HG03457 (cell line): ENCODE results near the gene CLDN4.
"Not testable (repeated sequence)": the region's sequence is repeated elsewhere in the genome, so short reads cannot be mapped to it uniquely, and the experiment has no call there.

Source experiments
- ATAC-seq: cut with Tn5 transposase; IDR thresholded peaks from one replicate; pipeline ENCODE4 v1.9.1; 2021; ENCODE audit warnings: moderate number of reproducible peaks; ENCODE audit not compliant: unreplicated experiment

Gene CLDN4

DNA sequence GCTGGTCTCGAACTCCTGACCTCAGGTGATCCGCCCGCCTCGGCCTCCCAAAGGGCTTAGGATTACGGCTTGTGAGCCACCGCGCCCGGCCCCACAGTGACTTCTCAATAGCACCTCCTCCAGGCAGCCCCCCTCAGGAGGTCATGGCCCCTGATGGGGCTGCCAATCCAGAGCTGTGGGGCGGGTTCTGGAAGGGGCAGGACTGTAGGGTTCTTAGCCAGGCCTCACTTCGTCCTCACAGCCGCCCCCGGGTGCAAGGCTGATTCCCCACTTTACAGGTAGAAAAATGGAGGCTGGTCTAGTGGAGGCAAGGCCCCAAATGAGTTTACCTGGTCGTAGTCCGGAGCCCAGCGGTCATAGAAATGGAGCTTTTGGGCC, 10.9 kb downstream of the CLDN4 start:
- ATAC-seq = no peak

DNA sequence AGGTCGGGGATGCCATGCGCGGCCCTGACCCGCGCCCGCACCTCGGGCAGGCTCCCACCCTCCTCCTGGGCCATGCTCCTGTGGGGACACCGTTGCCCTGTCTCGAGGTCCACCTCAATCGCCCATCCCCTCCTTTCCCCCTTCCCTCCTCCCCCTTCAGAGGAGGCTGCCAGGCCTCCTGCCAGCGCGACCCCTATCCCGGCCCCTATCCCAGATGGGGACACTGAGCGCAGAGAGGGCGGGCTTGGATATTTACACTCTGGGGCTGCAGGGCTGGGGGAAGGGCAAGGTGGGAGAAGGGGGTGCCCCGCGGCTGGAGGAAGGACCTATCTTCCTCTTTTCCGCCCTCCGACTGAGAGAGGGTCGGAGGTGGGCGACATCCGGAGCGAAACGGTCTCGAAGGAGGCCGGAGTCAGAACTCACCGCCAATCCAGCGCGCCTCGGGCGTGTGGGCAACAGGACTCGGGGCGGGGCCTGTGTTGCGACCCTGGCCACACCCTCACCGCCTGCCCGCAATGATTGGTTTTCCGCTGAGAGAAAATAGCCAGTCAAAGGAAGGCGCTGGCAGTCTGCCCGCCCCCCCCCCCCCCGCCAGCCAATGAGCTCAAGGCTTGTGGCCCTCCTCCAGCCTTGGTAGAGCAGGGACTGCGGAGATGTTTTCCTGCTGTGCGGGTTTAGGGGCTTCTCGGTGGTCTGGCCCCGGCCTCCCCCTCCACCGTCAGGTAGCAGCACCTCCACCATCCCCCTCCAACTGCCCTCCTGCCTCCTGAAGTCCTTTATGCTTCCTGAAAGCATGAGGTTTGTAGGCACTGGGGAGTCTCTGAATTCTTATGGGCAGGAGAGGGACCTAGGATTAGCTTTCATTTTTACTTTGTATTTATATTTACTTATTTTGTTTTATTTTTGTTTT, 11.5 kb downstream of the CLDN4 start, which contains the start of gene METTL27:
Gene METTL27, minus strand, starts transcription at position 450 of the 910 bp plus-strand sequence. Its CDS starts 376 bp downstream, at position 74.
- ATAC-seq = peak; percentile 87

DNA sequence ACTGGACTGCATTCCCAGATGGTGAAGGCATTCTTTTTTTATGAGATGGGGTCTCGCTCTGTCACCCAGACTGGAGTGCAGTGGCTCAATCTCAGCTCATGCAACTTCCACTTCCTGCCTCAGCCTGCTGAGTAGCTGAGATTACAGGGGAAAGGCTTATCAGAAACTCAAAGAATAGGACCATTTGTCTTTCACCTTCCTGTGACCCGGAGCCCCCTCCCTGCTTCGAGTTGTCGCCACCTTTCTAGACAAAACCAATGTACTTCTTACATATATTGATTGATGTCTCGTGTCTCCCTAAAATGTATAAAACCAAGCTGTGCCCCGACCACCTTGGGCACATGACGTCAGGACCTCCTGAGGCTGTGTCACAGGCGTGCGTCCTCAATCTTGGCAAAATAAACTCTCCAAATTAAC, 13.3 kb downstream of the CLDN4 start:
- no peak for ATAC-seq

DNA sequence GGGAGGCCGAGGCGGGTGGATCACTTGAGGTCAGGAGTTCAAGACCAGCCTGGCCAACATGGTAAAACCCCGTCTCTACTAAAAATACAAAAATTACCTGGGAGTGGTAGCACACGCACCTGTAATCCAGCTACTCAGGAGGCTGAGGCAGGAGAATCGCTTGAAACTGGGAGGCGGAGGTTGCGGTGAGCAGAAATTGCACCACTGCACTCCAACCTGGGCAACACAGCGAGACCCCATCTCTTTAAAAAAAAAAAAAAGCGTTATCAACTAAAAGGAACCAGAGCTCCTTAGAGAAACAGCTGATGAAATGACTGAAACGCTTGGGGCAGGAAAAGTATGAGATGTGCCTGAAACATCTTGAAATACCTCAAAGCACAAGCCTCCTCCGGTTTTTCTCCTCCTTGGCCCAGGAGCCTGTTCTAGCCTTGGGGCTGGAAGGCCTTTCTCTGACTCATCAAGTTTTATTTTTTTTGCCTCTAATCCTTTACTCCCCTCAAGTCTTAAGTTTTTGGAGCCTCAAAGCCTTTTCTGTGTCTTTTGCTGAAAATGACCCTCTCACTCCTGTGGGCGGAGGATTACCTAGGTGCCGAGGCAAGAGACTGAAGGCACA, 14.2 kb downstream of the CLDN4 start:
- no peak for ATAC-seq

DNA sequence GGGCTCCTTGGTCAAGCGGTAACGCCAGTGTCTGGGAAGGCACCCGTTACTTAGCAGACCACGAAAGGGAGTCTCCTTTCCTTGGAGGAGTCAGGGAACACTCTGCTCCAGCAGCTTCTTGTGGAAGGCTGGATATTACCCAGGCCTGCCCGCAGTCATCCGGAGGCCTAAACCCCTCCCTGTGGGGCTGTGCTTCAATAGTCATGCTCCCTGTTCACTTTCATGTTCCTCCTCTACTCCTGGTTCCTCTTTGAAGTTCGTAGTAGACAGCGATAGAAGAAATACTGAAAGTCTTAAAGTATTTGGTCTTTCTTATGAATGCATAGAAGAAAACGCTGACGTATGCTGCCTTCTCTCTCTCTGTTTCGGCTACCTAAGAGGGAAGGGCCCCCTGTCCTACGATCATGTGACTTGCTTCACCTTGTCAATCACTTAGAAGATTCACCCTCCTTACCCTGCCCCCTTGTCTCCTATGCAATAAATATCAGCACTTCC, 15.0 kb downstream of the CLDN4 start:
- ATAC-seq = not testable (repeated sequence)

DNA sequence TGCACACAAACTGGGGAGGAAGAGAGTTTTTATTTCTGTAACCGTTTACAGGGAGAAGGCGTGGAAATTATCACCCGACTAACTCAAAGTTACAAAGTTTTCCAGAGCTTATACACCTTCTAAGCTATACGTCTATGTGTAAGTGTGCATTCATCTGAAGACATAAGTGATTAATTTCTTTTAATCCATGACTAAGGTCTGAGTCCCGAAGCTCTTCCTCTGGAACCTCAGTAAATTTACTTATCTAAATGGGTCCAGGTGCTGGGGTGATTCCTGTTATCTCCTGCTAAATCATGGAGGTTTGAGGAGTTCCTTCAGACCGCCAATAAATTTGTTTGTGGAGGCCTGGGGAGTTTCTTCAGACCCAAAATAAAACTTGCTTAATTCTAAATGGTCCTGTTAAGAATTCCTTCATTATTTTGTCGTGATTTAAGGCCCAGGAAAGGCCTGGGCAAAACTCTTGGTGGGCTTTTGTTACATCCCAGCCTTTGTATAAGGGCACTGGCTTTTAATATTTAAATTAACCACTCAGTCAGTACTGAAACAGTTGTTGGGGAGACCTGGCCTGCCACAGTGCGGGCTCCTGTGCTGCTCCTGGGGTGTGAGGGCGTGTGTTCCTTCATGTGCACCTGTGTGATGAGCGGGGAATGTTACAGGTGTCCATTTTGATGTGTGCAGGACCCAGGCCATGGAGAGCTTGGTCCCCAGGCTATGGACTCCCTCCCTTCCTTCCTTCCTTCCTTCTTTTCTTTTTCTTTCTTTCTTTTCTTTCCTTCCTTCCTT, 17.3 kb downstream of the CLDN4 start:
- no peak for ATAC-seq

DNA sequence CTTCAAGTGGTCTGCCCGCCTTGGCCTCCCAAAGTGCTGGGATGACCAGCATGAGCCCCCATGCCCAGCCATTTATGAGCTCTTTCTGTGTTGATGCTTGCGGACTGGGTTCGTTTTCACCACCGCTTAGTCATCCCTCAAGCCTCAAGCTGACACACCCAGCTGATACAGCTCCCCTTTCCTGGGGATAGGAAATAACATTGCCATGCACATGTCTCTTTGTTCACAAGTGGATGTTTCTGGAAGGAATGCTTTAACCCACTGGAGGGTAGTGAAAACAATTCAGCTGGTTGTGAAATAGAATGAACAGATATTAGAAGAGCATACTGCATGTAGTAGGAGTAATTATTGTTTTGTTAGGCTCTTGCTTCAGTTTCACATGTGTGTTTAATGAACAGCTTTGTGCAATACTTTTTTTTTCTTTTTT, 20.0 kb downstream of the CLDN4 start:
- no peak for ATAC-seq

DNA sequence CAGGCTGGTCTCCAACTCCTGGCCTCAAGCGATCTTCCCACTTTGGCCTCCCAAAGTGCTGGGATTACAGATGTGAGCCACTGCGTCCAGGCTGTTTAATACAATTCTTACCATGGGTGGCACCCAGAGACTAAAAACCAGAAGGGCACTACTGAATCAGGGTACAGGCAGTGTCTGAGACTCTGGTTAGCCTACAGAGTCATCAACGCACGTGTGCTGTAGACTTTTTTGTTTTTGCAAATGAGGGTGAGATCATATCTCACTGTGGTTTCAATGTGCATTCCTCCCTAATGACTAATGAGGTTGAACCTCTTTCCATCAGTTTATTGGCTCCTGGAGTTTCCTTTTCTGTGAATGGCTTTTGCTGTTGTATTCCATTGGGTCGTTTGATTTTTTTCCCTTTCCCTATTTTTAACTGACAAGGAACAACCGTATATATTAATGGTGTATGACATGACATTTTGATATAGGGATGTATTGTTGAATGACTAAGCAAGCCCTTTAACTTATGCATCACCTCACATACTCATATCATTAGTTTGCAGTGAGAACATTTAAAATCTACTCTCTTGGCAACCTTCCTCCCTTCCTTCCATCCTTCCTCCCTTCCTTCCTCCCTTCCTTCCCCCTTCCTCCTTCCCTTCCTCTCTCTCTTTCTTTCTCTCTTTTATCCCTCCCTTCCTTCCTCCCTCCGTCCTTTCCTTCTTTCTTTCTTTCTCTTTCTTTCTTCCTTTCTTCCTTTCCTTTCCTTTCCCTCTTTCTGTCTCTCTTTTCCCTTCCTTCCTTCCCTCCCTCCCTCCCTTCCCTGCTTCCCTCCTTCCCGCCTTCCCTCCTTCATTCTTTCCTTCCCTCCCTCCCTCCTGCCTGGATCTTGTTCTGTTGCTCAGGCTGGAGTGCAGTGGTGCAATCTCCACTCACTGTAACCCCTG, 20.9 kb downstream of the CLDN4 start:
- peak; percentile 57 for ATAC-seq

DNA sequence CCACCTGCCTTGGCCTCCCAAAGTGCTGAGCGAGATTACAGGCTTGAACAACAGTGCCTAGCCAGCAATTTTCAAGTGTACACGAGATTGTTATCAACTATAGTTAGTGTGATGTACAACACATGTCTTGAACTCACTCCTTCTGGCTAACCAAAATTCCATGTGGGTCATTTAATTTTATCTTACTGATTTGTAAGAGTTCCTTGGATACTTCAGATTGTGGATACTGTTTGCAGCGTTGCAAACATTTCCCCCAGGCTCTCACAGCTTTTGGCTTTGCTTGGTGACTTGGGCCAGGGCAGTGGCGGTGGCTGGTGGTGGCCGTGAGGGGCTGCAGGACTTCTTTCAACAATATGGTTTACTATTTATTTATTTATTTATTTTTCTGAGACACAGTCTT, 21.7 kb downstream of the CLDN4 start:
- ATAC-seq = no peak

DNA sequence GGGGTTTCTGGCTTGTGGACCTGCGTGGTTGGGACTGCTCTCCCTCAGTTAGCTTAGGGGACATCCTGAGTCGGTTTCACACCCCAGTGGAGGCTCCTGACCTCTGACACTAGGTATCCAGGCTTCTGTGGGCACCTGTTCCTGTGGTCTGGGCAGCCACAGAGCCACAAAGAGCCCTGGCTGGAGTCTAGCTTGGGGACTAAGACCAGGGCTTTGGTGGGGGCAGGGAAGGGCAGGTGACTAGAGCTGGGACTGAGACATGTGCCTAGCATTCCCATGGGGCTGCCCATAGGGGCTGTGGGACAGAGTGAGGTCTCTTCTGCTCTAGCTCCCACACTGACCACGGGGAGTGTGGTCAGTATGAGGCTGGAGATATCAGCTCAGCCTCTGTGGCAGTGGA, 26.1 kb downstream of the CLDN4 start:
- no peak for ATAC-seq

DNA sequence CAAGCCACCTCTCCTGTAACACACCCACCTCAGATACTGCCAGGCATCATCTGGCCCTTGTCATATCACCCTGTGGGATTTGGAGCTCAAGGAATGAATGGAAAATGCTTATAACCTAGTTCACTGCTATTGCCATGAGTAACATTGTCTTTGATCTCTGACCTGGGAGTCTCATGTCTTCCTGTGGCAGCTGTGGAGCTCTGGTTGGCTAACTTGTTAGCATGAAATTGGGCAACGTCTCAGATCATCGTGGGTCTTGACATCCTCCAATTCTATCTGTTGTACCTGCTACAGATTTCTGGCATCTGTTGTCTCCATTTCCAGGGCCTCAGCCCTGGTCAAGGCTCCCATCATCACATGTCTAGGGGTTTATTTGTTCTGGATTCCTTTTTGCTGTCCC, 28.0 kb downstream of the CLDN4 start:
- ATAC-seq = no peak

DNA sequence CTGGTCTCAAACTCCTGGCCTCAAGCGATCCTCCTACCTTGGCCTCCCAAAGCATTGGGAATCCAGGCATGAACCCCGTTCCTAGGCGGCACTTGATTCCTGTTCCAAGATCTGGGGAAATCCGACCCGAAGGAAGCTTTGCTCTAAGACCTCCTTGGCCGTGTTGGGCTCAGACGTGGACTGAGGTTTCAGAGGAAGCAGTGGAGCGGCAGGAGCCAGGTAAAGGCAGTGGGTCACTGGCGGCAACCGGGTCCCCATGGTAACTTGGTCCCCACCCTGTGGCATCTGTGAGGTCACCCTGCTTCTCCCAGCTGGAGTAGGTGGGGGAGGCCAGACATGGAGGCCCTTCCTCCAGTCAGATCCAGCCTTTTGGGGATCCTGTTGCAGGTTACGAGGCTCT, 30.1 kb downstream of the CLDN4 start, which contains the start of gene TMEM270:
Gene TMEM270, plus strand, starts transcription at position 301 of the 400 bp plus-strand sequence. Its CDS starts 36 bp downstream, at position 337.
- ATAC-seq = no peak

DNA sequence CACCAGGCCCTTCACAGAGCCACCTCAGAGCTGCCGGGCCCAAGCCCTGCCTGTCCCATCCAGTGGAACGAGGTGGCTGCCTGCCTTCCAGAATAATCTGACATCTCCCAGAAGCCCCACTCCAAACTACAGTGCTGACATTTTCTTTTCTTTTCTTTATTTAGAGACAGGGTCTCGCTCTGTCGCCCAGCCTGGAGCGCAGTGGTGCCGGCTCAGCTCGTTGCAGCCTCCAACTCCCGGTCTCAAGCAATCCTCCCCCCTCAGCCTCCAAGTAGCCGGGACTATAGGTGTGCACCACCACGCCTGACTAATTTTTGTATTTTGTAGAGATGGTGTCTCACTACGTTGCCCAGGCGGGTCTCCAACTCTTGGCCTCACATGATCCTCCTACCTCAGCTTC, 30.5 kb downstream of the CLDN4 start:
- no peak for ATAC-seq

DNA sequence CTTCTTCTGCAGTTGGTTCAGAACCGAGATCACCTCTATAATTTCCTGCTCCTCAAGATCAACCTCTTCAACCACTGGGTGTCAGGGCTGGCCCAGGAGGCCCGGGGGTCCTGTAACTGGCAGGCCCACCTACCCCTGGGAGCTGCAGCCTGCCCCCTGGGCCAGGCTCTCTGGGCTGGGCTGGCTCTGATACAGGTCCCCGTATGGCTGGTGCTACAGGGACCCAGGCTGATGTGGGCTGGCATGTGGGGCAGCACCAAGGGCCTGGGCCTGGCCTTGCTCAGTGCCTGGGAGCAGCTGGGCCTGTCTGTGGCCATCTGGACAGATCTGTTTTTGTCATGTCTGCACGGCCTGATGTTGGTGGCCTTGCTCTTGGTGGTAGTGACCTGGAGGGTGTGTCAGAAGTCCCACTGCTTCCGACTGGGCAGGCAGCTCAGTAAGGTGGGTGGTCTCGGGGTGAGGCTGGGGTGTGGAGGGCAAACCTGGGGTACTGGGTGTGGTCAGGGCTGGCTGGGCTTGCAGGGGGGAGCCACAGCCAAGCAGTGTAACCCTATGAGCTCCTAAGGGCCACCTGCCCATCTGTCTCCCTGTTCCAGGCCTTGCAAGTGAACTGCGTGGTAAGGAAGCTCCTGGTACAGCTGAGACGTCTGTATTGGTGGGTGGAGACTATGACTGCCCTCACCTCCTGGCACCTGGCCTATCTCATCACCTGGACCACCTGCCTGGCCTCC, 34.4 kb downstream of the CLDN4 start:
- ATAC-seq = no peak

DNA sequence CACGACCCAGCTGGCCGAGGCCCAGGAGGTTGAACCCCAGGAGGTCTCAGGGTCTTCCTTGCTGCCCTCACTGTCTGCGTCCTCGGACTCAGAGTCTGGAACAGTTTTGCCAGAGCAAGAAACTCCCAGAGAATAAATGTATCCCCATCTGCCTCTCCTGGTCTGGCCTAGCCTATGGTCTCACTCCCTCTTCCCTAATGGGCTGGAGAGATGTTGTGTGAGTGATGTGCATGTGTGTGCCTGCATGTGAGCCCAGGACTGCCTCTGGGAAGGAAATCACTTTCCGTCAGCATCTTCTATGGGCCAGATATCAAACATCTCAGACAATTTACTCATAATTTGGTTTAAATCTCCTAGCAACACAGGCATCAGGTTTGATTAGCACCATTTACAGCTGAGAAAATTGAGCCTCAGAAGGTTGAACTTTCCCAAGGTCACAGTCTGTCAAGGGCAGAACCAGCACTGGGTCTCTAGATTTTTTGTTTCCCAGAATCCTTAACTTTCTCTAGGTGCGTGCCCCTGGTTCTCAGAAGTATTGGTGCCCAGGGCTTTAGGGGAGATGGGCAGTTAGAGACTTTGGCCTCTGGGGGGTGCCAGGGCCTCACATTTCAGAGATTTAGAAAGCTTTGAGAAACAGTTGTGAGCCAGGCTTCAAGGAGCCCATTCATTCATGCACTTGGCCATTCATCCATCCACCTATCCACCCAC, 35.1 kb downstream of the CLDN4 start:
- ATAC-seq = no peak

DNA sequence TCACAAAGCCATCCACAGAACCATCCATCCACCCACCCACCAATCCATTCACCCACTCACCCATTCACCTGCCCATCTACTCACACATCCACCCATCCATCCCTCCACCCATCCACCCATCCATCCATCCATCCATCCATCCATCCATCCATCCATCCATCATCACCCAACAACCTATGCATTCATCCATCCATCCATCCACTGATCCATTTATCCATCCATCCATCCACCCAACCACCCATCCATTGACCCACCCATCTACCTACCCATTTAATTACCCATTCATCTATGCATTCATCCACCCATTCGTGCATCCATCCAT, 35.6 kb downstream of the CLDN4 start:
- ATAC-seq = no peak

DNA sequence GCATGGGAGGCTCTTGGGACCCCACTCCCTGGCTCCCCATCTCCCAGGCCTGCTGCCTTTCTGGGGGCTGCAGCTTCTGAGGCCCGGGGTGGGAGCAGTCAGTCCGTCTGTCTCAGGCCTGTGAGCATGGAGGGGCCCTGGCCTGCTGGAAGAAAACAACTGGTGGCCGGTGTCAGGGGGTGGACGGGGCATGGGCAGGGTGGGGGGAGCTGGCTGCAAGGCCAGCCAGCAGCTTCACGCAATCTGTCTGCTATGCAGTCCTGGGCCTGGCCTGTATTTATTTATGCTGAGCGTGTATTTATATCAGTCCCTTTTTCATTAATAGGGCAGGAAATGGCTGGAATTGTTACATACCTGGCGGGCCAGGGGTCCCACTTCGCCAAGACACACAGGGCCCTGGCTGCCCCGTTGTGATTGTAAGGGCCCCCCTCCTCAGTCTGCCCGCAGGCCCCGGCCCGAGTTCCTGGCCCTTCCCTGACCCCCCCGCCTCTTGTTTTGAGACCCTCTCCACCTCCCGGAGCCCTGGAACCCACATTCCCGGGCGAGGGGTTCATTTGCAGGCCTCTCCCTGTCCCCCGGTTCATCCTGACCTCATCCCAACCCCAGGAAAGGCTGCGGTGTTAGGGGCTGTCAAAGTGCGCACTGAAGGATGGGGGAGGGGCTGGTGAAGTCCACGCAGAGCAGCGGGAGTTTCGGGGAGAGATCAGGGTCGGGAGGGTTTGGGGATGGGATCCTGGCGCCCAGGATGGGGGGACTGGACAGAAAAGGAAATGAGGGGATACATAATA, 38.4 kb downstream of the CLDN4 start:
- no peak for ATAC-seq

DNA sequence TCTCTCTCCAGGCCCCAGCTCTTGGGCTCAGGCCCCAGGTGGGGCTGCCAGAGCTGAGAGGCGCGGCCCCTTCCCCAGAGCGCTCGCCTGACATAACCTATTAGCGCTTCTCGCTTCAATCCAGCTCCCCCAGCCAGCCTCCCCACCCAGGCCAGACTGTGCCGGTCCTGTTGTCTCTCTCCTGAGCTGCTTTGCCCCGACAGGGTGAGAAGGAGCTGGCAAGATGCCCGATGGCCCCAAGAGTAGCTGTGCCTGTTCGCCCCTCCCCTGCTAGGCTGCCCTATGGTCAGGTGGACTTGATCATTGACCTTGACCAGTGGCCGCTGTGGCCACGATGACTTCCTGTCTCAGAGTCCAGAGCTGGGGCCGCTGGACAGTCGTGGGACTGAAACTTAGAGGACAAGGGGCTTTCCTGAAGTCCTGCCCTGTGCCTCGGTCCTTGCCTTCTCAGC, 39.3 kb downstream of the CLDN4 start:
- no peak for ATAC-seq
